Body of pancreas (tissue), 4 donors: ENCODE results near the gene CHN2. TPM values are rescaled to one million over a fixed set of nuclear protein-coding genes. Genes with fewer than 3 reads are reported as not detected.

Experiments
- ATAC-seq: fragments of 150-250 bp; one replicate; pipeline ENCODE4 v1.9.1; 2016
- DNase-seq, 4 donors: peaks; one replicate each; pipeline ENCODE4 v3.0.0-alpha.2; 2019
- H3K27ac ChIP-seq, 4 donors: fragments of 200-600 bp; sonication (generic); 1 replicate in 3 of 4; 2 replicates in 1 of 4; pipeline versions ENCODE4 v1.5.1 to v1.6.1; 2016 to 2019; ENCODE audit warnings: mild to moderate bottlenecking in 1 of 4, mixed read lengths in 1 of 4, moderate library complexity in 1 of 4
- H3K27me3 ChIP-seq, 2 donors: fragments of 200-600 bp; sonication (generic); one replicate each; pipeline ENCODE4 v1.6.0; 2016; ENCODE audit warnings: mild to moderate bottlenecking in 1 of 2
- H3K36me3 ChIP-seq, 2 donors: fragments of 200-600 bp; sonication (generic); replicated peaks in 1 of 2; 2 replicates each; pipeline ENCODE4 v1.5.1; 2016; ENCODE audit warnings: low read depth in 2 of 2; ENCODE audit not compliant: insufficient read depth in 1 of 2
- H3K4me1 ChIP-seq: fragments of 200-600 bp; sonication (generic); one replicate; pipeline ENCODE4 v1.6.0; 2016
- H3K4me3 ChIP-seq, 2 donors: fragments of 200-600 bp; sonication (generic); 1 replicate in 1 of 2; 2 replicates in 1 of 2; pipeline ENCODE4 v1.5.1; 2016 to 2019
- H3K9me3 ChIP-seq, 3 donors: fragments of 200-600 bp; sonication (generic); 1 replicate in 2 of 3; 2 replicates in 1 of 3; pipeline ENCODE4 v1.5.1; 2016
- POLR2A ChIP-seq, 3 donors: fragments of 450-650 bp; IDR thresholded peaks; one replicate each; pipeline ENCODE4 v1.6.1; 2016; ENCODE audit warnings: antibody characterized with exemption in 3 of 3, mild to moderate bottlenecking in 2 of 3
- WGBS, 2 donors: methylation state at CpG; one replicate each; pipeline ENCODE4 v1.1.5; 2017; 5-methylcytosine and 5-hydroxymethylcytosine counted together
- intact Hi-C: fragments of 100-400 bp; cut with DNase I; formaldehyde crosslinking; loops from one replicate; pipeline ENCODE4 v1.15.1; 2023
- total RNA-seq, 2 donors: library from RNA; depleted of rRNA; stranded (reverse); fragments of >200 nt; gene quantifications; one replicate each; pipeline ENCODE4 v1.1.0, GENCODE V29; 2016
- TF ChIP-seq, protein P1 (sequence below), 7 experiments: fragments of 450-650 bp in 4 of 7; fragments of 200-600 bp in 3 of 7; sonication (generic) in 3 of 7; IDR thresholded peaks; one replicate each; pipeline ENCODE4 v1.5.1; 2016 to 2019; ENCODE audit warnings: antibody characterized with exemption in 7 of 7

Gene CHN2
- total RNA-seq, 2 donors from 2014 or later = 55.7 to 58.6 TPM

GRCh38 chr7:29306319-29306991, 111.9 kb downstream of the CHN2 start:
- H3K27ac ChIP-seq = no peak overlapping the region
- H3K4me1 ChIP-seq = peaks cover 21% of the 10 kb centered on the region
- H3K36me3 ChIP-seq = no peaks in the 10 kb centered on the region
- DNase-seq (no peak), ATAC-seq (no peak)
- no peaks in the 10 kb centered on the region for H3K27me3 ChIP-seq
- H3K4me3 ChIP-seq = no peak overlapping the region
- TF ChIP-seq, protein P1, sequence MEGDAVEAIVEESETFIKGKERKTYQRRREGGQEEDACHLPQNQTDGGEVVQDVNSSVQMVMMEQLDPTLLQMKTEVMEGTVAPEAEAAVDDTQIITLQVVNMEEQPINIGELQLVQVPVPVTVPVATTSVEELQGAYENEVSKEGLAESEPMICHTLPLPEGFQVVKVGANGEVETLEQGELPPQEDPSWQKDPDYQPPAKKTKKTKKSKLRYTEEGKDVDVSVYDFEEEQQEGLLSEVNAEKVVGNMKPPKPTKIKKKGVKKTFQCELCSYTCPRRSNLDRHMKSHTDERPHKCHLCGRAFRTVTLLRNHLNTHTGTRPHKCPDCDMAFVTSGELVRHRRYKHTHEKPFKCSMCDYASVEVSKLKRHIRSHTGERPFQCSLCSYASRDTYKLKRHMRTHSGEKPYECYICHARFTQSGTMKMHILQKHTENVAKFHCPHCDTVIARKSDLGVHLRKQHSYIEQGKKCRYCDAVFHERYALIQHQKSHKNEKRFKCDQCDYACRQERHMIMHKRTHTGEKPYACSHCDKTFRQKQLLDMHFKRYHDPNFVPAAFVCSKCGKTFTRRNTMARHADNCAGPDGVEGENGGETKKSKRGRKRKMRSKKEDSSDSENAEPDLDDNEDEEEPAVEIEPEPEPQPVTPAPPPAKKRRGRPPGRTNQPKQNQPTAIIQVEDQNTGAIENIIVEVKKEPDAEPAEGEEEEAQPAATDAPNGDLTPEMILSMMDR (IDR thresholded peaks at IDR 0.05) = no peak
- TF ChIP-seq POLR2A (IDR thresholded peaks at IDR 0.05) = no peak
- H3K9me3 ChIP-seq = no peaks in the 10 kb centered on the region
- WGBS, 2 donors = 84 to 87% methylated on average over 5 of the region's 5 CpGs
- intact Hi-C loops = no loop called here

- DNase-seq (no peak), ATAC-seq (no peak)
- no peaks in the 10 kb centered on the region for H3K27me3 ChIP-seq
- H3K9me3 ChIP-seq = no peaks in the 10 kb centered on the region
- H3K36me3 ChIP-seq = no peaks in the 10 kb centered on the region
- 89 to 93% methylated on average over 6 of the region's 6 CpGs for WGBS, 2 donors
- H3K4me1 ChIP-seq = peaks cover 19% of the 10 kb centered on the region
- no peak overlapping the region for H3K4me3 ChIP-seq
- H3K27ac ChIP-seq = no peak overlapping the region
- TF ChIP-seq, protein P1 (IDR thresholded peaks at IDR 0.05) = no peak
- no peak for TF ChIP-seq POLR2A (IDR thresholded peaks at IDR 0.05)
- intact Hi-C loops = no loop called here
These were observed 113.8 kb downstream of the CHN2 start for GRCh38 chr7:29308424-29308823.

DNA sequence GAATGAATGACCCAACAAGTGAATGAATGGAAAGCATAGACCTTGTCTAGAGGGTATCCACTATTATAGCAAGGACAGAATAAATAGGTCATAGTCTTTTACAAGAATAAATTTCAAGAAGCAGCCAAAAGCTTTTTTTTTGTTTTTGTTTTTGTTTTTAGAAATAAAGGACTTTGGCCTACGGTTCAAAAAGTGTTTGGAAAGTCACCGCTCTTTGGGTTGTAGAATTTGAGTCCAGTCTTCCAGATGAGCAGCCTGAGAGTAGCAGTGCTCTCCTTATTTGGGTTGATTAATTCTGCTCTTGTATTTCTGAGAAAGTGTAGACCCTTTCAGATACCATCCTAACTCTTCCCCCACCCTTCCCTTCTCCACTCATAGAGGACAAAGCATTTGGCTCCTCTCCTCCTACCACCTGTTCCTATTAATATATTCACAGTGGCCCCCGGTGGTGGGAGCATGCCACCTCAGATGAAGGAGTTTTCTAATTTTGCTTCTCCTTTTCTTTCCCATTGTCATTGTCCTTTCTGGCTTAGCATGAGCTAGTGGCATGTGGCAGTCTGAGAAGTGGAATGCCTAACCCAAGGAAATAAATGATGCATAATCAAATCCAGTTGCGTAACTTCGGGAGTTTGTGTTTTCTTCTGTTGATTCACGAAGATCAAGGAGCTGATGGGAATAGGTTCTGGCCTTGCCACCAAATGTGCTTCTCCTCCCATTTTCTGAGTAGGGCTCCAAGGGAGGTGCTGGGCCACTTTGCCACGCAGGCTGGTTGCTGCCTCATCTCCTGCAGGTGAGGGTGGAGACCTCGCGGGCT, 114.7 kb downstream of the CHN2 start:
- Histone ChIP-seq H3K27ac (no peak overlapping the region), H3K4me1 (peaks cover 14% of the 10 kb centered on the region), H3K36me3 (no peaks in the 10 kb centered on the region), H3K27me3 (no peaks in the 10 kb centered on the region), H3K9me3 (no peaks in the 10 kb centered on the region), H3K4me3 (no peak overlapping the region)
- no peak for DNase-seq
- 80 to 85% methylated on average over 8 to 9 of the region's 9 CpGs for WGBS, 2 donors
- ATAC-seq = peak; percentile 12
- intact Hi-C loops = no loop called here
- TF ChIP-seq, protein P1 (IDR thresholded peaks at IDR 0.05) = peak in 1 of 7 experiments; percentile 6
- no peak for TF ChIP-seq POLR2A (IDR thresholded peaks at IDR 0.05)

- Histone ChIP-seq H3K27ac (no peak overlapping the region), H3K4me3 (no peak overlapping the region), H3K27me3 (no peaks in the 10 kb centered on the region), H3K4me1 (peaks cover 4% of the 10 kb centered on the region), H3K9me3 (no peaks in the 10 kb centered on the region), H3K36me3 (no peaks in the 10 kb centered on the region)
- ATAC-seq (no peak), DNase-seq (no peak)
- no peak for TF ChIP-seq POLR2A (IDR thresholded peaks at IDR 0.05)
- TF ChIP-seq, protein P1 (IDR thresholded peaks at IDR 0.05) = no peak
- intact Hi-C loops = no loop called here
These were observed 116.0 kb downstream of the CHN2 start for GRCh38 chr7:29310625-29311024.
